HEK293 (cell line): ENCODE data around the gene OVOL3.

Experiments used
- CTCF ChIA-PET: fragments of 350-600 bp; formaldehyde crosslinking; extraction: SDS; loops from one replicate; lab custom pipeline; 2021; ENCODE audit warnings: antibody characterized with exemption; lab: Yijun Ruan, JAX
- POLR2A ChIA-PET: fragments of 300-600 bp; formaldehyde crosslinking; extraction: SDS; loops from one replicate; lab custom pipeline; 2020; ENCODE audit warnings: antibody characterized with exemption, inconsistent platforms; lab: Yijun Ruan, JAX
- H3K27ac ChIP-seq: fragments of 200-500 bp; sonication (Bioruptor generic); 2 replicates; pipeline ENCODE4 v1.5.1; 2014; ENCODE audit warnings: low read depth, low read length, control low read depth, inconsistent platforms; ENCODE audit errors: extremely low read depth
- H3K36me3 ChIP-seq, 2 experiments: fragments of 200-500 bp in 1 of 2; sonication (Bioruptor generic) in 1 of 2; 1 replicate in 1 of 2; 2 replicates in 1 of 2; pipeline ENCODE4 v1.5.1; 2014 to 2017; ENCODE audit warnings: inconsistent platforms in 2 of 2, low read length in 2 of 2; ENCODE audit not compliant: control insufficient read depth in 2 of 2, insufficient read depth in 1 of 2
- H3K4me1 ChIP-seq: fragments of 200-500 bp; sonication (Bioruptor generic); 2 replicates; pipeline ENCODE4 v1.5.1; 2014; ENCODE audit warnings: mild to moderate bottlenecking, low read length, inconsistent platforms; ENCODE audit not compliant: control insufficient read depth, insufficient read depth
- H3K4me3 ChIP-seq: 2 replicates; pipeline ENCODE4 v1.5.1; 2011; ENCODE audit warnings: low read depth, mild to moderate bottlenecking, control low read depth, low read length, moderate library complexity
- H3K9me3 ChIP-seq: fragments of 200-500 bp; sonication (Bioruptor generic); 2 replicates; pipeline ENCODE4 v1.5.1; 2014; ENCODE audit warnings: low read depth, low read length, inconsistent platforms; ENCODE audit not compliant: control insufficient read depth, insufficient read depth
- BCL11B ChIP-seq: fragments of 450-650 bp; formaldehyde crosslinking; IDR thresholded peaks from 2 replicates; pipeline ENCODE4 v1.5.1; 2016; ENCODE audit warnings: low read depth, missing biosample characterization, missing genetic modification characterization
- FEZF1 ChIP-seq: fragments of 450-650 bp; formaldehyde crosslinking; IDR thresholded peaks from 2 replicates; pipeline ENCODE4 v1.5.1; 2016; ENCODE audit warnings: missing biosample characterization, missing genetic modification characterization
- KLF9 ChIP-seq: fragments of 450-650 bp; formaldehyde crosslinking; IDR thresholded peaks from 2 replicates; pipeline ENCODE4 v1.5.1; 2016; ENCODE audit warnings: missing biosample characterization, missing genetic modification characterization, low read depth
- OVOL3 ChIP-seq: fragments of 450-650 bp; formaldehyde crosslinking; IDR thresholded peaks from 2 replicates; pipeline ENCODE4 v1.5.1; 2016; ENCODE audit warnings: missing biosample characterization, missing genetic modification characterization
- PRDM1 ChIP-seq: fragments of 450-650 bp; formaldehyde crosslinking; IDR thresholded peaks from 2 replicates; pipeline ENCODE4; 2016; ENCODE audit warnings: missing biosample characterization, missing genetic modification characterization
- REST ChIP-seq: fragments of 450-650 bp; formaldehyde crosslinking; IDR thresholded peaks from 2 replicates; pipeline ENCODE4 v1.5.1; 2016; ENCODE audit warnings: missing biosample characterization, missing genetic modification characterization
- SCRT2 ChIP-seq: fragments of 450-650 bp; formaldehyde crosslinking; IDR thresholded peaks from 2 replicates; pipeline ENCODE4 v1.5.1; 2016; ENCODE audit warnings: missing biosample characterization, missing genetic modification characterization
- SP3 ChIP-seq: fragments of 450-650 bp; formaldehyde crosslinking; IDR thresholded peaks from 2 replicates; pipeline ENCODE4 v1.5.1; 2016; ENCODE audit warnings: missing biosample characterization, missing genetic modification characterization
- SP7 ChIP-seq: fragments of 450-650 bp; formaldehyde crosslinking; IDR thresholded peaks from 2 replicates; pipeline ENCODE4 v1.5.1; 2016; ENCODE audit warnings: missing biosample characterization, missing genetic modification characterization
- WT1 ChIP-seq: fragments of 450-650 bp; formaldehyde crosslinking; IDR thresholded peaks from 2 replicates; pipeline ENCODE4 v1.5.1; 2016; ENCODE audit warnings: missing biosample characterization, missing genetic modification characterization
- ZIC2 ChIP-seq: fragments of 450-650 bp; formaldehyde crosslinking; IDR thresholded peaks from 2 replicates; pipeline ENCODE4 v1.5.1; 2016; ENCODE audit warnings: missing biosample characterization, missing genetic modification characterization
- ZNF112 ChIP-seq: fragments of 450-650 bp; formaldehyde crosslinking; IDR thresholded peaks from 2 replicates; pipeline ENCODE4 v1.5.0; 2017; ENCODE audit warnings: missing biosample characterization, missing genetic modification characterization
- ZNF121 ChIP-seq: fragments of 450-650 bp; formaldehyde crosslinking; IDR thresholded peaks from 2 replicates; pipeline ENCODE4 v1.5.1; 2016; ENCODE audit warnings: missing biosample characterization, missing genetic modification characterization
- ZNF169 ChIP-seq: fragments of 450-650 bp; formaldehyde crosslinking; IDR thresholded peaks from 2 replicates; pipeline ENCODE4 v1.5.1; 2016; ENCODE audit warnings: missing biosample characterization, missing genetic modification characterization
- ZNF248 ChIP-seq: fragments of 450-650 bp; formaldehyde crosslinking; IDR thresholded peaks from 2 replicates; pipeline ENCODE4 v1.5.1; 2017; ENCODE audit warnings: missing biosample characterization, missing genetic modification characterization
- ZNF311 ChIP-seq: fragments of 450-650 bp; formaldehyde crosslinking; IDR thresholded peaks from 2 replicates; pipeline ENCODE4 v1.5.1; 2017; ENCODE audit warnings: missing biosample characterization, missing genetic modification characterization, borderline replicate concordance
- ZNF362 ChIP-seq: fragments of 450-650 bp; formaldehyde crosslinking; IDR thresholded peaks from 2 replicates; pipeline ENCODE4 v1.5.1; 2016; ENCODE audit warnings: missing biosample characterization, missing genetic modification characterization
- ZNF37A ChIP-seq: fragments of 450-650 bp; IDR thresholded peaks from 2 replicates; pipeline ENCODE4 v1.5.1; 2018; ENCODE audit warnings: missing biosample characterization, missing genetic modification characterization
- ZNF391 ChIP-seq: fragments of 450-650 bp; formaldehyde crosslinking; IDR thresholded peaks from 2 replicates; pipeline ENCODE4 v1.5.1; 2016; ENCODE audit warnings: low read depth, missing biosample characterization, missing genetic modification characterization, borderline replicate concordance
- ZNF449 ChIP-seq: fragments of 450-650 bp; formaldehyde crosslinking; IDR thresholded peaks from 2 replicates; pipeline ENCODE4 v1.5.1; 2017; ENCODE audit warnings: missing biosample characterization, mild to moderate bottlenecking, missing genetic modification characterization, moderate library complexity
- ZNF560 ChIP-seq: fragments of 450-650 bp; formaldehyde crosslinking; IDR thresholded peaks from 2 replicates; pipeline ENCODE4 v1.5.1; 2017; ENCODE audit warnings: missing biosample characterization, missing genetic modification characterization, borderline replicate concordance
- ZNF571 ChIP-seq: fragments of 450-650 bp; formaldehyde crosslinking; IDR thresholded peaks from 2 replicates; pipeline ENCODE4 v1.5.0; 2017; ENCODE audit warnings: missing biosample characterization, missing genetic modification characterization
- ZNF580 ChIP-seq: fragments of 450-650 bp; formaldehyde crosslinking; IDR thresholded peaks from 2 replicates; pipeline ENCODE4 v1.5.1; 2016; ENCODE audit warnings: missing biosample characterization, missing genetic modification characterization
- ZNF623 ChIP-seq: fragments of 450-650 bp; formaldehyde crosslinking; IDR thresholded peaks from 2 replicates; pipeline ENCODE4 v1.5.1; 2016; ENCODE audit warnings: missing biosample characterization, missing genetic modification characterization
- ZNF639 ChIP-seq: fragments of 450-650 bp; formaldehyde crosslinking; IDR thresholded peaks from 2 replicates; pipeline ENCODE4 v1.5.1; 2016; ENCODE audit warnings: missing biosample characterization, missing genetic modification characterization
- ZNF776 ChIP-seq: fragments of 450-650 bp; formaldehyde crosslinking; IDR thresholded peaks from 2 replicates; pipeline ENCODE4 v1.5.0; 2017; ENCODE audit warnings: missing biosample characterization, missing genetic modification characterization, borderline replicate concordance
- ZSCAN5A ChIP-seq: fragments of 450-650 bp; formaldehyde crosslinking; IDR thresholded peaks from 2 replicates; pipeline ENCODE4 v1.5.1; 2016; ENCODE audit warnings: missing biosample characterization, missing genetic modification characterization

The OVOL3 gene

GRCh38 chr19:36136964-36137686 lies 26.2 kb downstream of the OVOL3 start:
- ChIA-PET POLR2A (interaction anchor here (0.6 to 5.4 kb wide), 5 partner anchors 8 to 280 kb away, joined by 3 to 87 read pairs (median 6); partner anchors contain the start of genes POLR2I, TBCB, ZNF146 and ZNF565), CTCF (interaction anchor here (0.6 to 4.3 kb wide), 7 partner anchors 10 to 339 kb away, joined by 3 to 28 read pairs (median 4); partner anchors contain the start of genes POLR2I and TBCB)
- Histone ChIP-seq H3K27ac (no peak overlapping the region), H3K9me3 (no peaks in the 10 kb centered on the region), H3K4me3 (no peak overlapping the region), H3K4me1 (peaks cover 14% of the 10 kb centered on the region), H3K36me3 (peaks cover under 1 to 3% of the 10 kb centered on the region in 2 experiments; a peak in 2 of 3 replicates)
- no peak for TF ChIP-seq WT1 (tag by site-specific recombination)
- TF ChIP-seq FEZF1 = peak; percentile 76
- peak; percentile 77; the same call in 1 of the 2 replicates for TF ChIP-seq ZNF580 (tag by site-specific recombination)
- TF ChIP-seq REST (tag by site-specific recombination) = no peak
- TF ChIP-seq PRDM1 (tag by site-specific recombination) = peak; percentile 22; the same call in 1 of the 2 replicates
- TF ChIP-seq BCL11B = no peak
- no peak for TF ChIP-seq ZNF571 (tag by site-specific recombination)
- no peak for TF ChIP-seq ZNF37A (tag by site-specific recombination)
- TF ChIP-seq ZNF560 (tag by site-specific recombination) = no peak
- TF ChIP-seq ZNF391 (tag by site-specific recombination) = no peak
- no peak for TF ChIP-seq ZNF623 (tag by site-specific recombination)
- no peak for TF ChIP-seq OVOL3 (tag by site-specific recombination)
- TF ChIP-seq ZNF362 = no peak
- no peak for TF ChIP-seq ZSCAN5A (tag by site-specific recombination)
- TF ChIP-seq SCRT2 (tag by site-specific recombination) = no peak
- no peak for TF ChIP-seq ZNF776 (tag by site-specific recombination)
- no peak for TF ChIP-seq ZNF121
- TF ChIP-seq SP3 (tag by site-specific recombination) = peak; percentile 32
- peak; percentile 20; the same call in 1 of the 2 replicates for TF ChIP-seq SP7 (tag by site-specific recombination)
- TF ChIP-seq ZIC2 (tag by site-specific recombination) = peak; percentile 24; the same call in 1 of the 2 replicates
- TF ChIP-seq KLF9 (tag by site-specific recombination) = peak; percentile 47; the same call in 1 of the 2 replicates
- no peak for TF ChIP-seq ZNF169 (tag by site-specific recombination)
- no peak for TF ChIP-seq ZNF248
- TF ChIP-seq ZNF449 (tag by site-specific recombination) = peak; percentile 73; the same call in 1 of the 2 replicates
- TF ChIP-seq ZNF311 (tag by site-specific recombination) = no peak
- no peak for TF ChIP-seq ZNF112
- TF ChIP-seq ZNF639 (tag by site-specific recombination) = 0 out of 2 replicates have a peak, but pooled peaks have one; percentile 36
